Neural crest cell (in vitro differentiated cells): Measurements from ENCODE around the gene CDH8. TPM values are rescaled to one million over a fixed set of nuclear protein-coding genes. Genes with fewer than 3 reads are reported as not detected.

ENCODE experiments used
- DNase-seq: peaks from one replicate; pipeline ENCODE4 v3.0.0; 2021; ENCODE audit warnings: low read depth, mixed read lengths, low spot score
- H3K27ac Mint-ChIP-seq: one replicate; pipeline ENCODE4 v1.8.0; 2021; ENCODE audit warnings: mild to moderate bottlenecking, mixed read lengths; ENCODE audit not compliant: unreplicated experiment
- H3K27me3 Mint-ChIP-seq: 2 replicates; pipeline ENCODE4 v1.8.0; 2021; ENCODE audit warnings: low read depth, mild to moderate bottlenecking, mixed read lengths
- H3K36me3 Mint-ChIP-seq: 2 replicates; pipeline ENCODE4 v1.8.0; 2021; ENCODE audit warnings: low read depth, mild to moderate bottlenecking, mixed read lengths
- H3K4me1 Mint-ChIP-seq: 2 replicates; pipeline ENCODE4 v1.8.0; 2021; ENCODE audit warnings: mixed read lengths
- H3K4me3 Mint-ChIP-seq: one replicate; pipeline ENCODE4 v1.8.0; 2021; ENCODE audit warnings: mild to moderate bottlenecking, mixed read lengths
- H3K9me3 Mint-ChIP-seq: 2 replicates; pipeline ENCODE4 v1.8.0; 2021; ENCODE audit warnings: mixed read lengths
- CTCF ChIP-seq: fragments of 200-600 bp; sonication (generic); conservative IDR thresholded peaks from 2 replicates; pipeline ENCODE4 v1.5.0; 2021; ENCODE audit warnings: antibody characterized with exemption, mild to moderate bottlenecking
- long read RNA-seq: library from polyadenylated mRNA; unstranded; transcript quantifications from one replicate; pipeline ENCODE4 v2.0.0, GENCODE V29; 2020
- total RNA-seq: library from RNA; stranded (reverse); gene quantifications from 2 replicates; pipeline ENCODE4 v1.2.1, GENCODE V29; 2021

CDH8 gene
- total RNA-seq = 6.2 and 7.1 TPM in 2 replicates
- long read RNA-seq, full-length matches to known transcripts = 7 of 14 reads
- long read RNA-seq, partial matches to known transcripts = 2 of 14 reads
- long read RNA-seq, other reads (novel, unspliced or antisense) = 5 of 14 reads

- H3K4me3 Mint-ChIP-seq = peak within 1 kb of the TSS; percentile 92
- DNase-seq = peak; percentile 43
- H3K27me3 Mint-ChIP-seq = peaks cover 88% of the 10 kb centered on the region
- H3K27ac Mint-ChIP-seq = no peak within 1 kb of the TSS
- H3K4me1 Mint-ChIP-seq = peaks cover 28% of the 10 kb centered on the region
- no peaks in the 10 kb centered on the region for H3K9me3 Mint-ChIP-seq
- no peak for TF ChIP-seq CTCF
- no peaks in the 10 kb centered on the region for H3K36me3 Mint-ChIP-seq
These were observed at the start of gene CDH8 for GRCh38 chr16:62036101-62036801. Gene CDH8, minus strand, starts transcription at chr16:62036438. Its CDS starts 15,035 bp downstream, at chr16:62021403.

GRCh38 chr16:62079236-62079635, 43.0 kb upstream of the CDH8 start:
- no peak overlapping the region for H3K27ac Mint-ChIP-seq
- no peaks in the 10 kb centered on the region for H3K27me3 Mint-ChIP-seq
- no peak overlapping the region for H3K4me3 Mint-ChIP-seq
- H3K36me3 Mint-ChIP-seq = no peaks in the 10 kb centered on the region
- no peaks in the 10 kb centered on the region for H3K4me1 Mint-ChIP-seq
- H3K9me3 Mint-ChIP-seq = no peaks in the 10 kb centered on the region
- TF ChIP-seq CTCF = no peak
- no peak for DNase-seq

GRCh38 chr16:62077998-62078397, 41.8 kb upstream of the CDH8 start:
- peak; percentile 14 for DNase-seq
- no peaks in the 10 kb centered on the region for H3K27me3 Mint-ChIP-seq
- peak; percentile 55 for TF ChIP-seq CTCF
- no peaks in the 10 kb centered on the region for H3K36me3 Mint-ChIP-seq
- H3K27ac Mint-ChIP-seq = no peak overlapping the region
- H3K4me3 Mint-ChIP-seq = no peak overlapping the region
- no peaks in the 10 kb centered on the region for H3K9me3 Mint-ChIP-seq
- H3K4me1 Mint-ChIP-seq = no peaks in the 10 kb centered on the region

- H3K9me3 Mint-ChIP-seq = no peaks in the 10 kb centered on the region
These were observed 40.6 kb upstream of the CDH8 start for GRCh38 chr16:62076886-62077285.

GRCh38 chr16:62068747-62069146, 32.5 kb upstream of the CDH8 start:
- H3K36me3 Mint-ChIP-seq = no peaks in the 10 kb centered on the region
- no peak overlapping the region for H3K27ac Mint-ChIP-seq
- no peaks in the 10 kb centered on the region for H3K27me3 Mint-ChIP-seq
- H3K4me3 Mint-ChIP-seq = no peak overlapping the region
- no peaks in the 10 kb centered on the region for H3K4me1 Mint-ChIP-seq
- TF ChIP-seq CTCF = peak; percentile 47
- peaks cover 3% of the 10 kb centered on the region for H3K9me3 Mint-ChIP-seq
- DNase-seq = no peak

More at GRCh38 chr16:62076886-62077285, 40.6 kb upstream of the CDH8 start:
- H3K4me3 Mint-ChIP-seq = no peak overlapping the region
- no peaks in the 10 kb centered on the region for H3K36me3 Mint-ChIP-seq
- H3K27ac Mint-ChIP-seq = no peak overlapping the region
- DNase-seq = no peak
- no peaks in the 10 kb centered on the region for H3K27me3 Mint-ChIP-seq
- TF ChIP-seq CTCF = no peak
- no peaks in the 10 kb centered on the region for H3K4me1 Mint-ChIP-seq
